PC-3 (cell line): ENCODE data around the gene MACROD2. TPM values are rescaled to one million over a fixed set of nuclear protein-coding genes. Genes with fewer than 3 reads are reported as not detected.

ENCODE experiments used
- ATAC-seq: fragments of 200-7000 bp; cut with Tn5 transposase; 2 replicates; pipeline ENCODE4 v1.9.1; 2020; ENCODE audit warnings: mild to moderate bottlenecking, moderate library complexity
- BruUV-seq: library from RNA; stranded (reverse); fragments of 400-500 nt; replicated peaks from 2 replicates; lab custom pipeline; 2021; lab: Mats Ljungman, UMichigan
- CTCF ChIA-PET: fragments of 300-600 bp; sonication (Branson Sonifier 250); formaldehyde crosslinking; loops from one replicate; lab custom pipeline; 2022; ENCODE audit warnings: antibody characterized with exemption; lab: Charles Lee
- POLR2A ChIA-PET: fragments of 300-600 bp; sonication (Branson Sonifier 250); formaldehyde crosslinking; loops from one replicate; lab custom pipeline; 2022; ENCODE audit warnings: antibody characterized with exemption; ENCODE audit not compliant: unreplicated experiment; lab: Charles Lee
- DNase-seq: peaks from one replicate; pipeline ENCODE4 v3.0.0-alpha.2; 2015
- H2AFZ ChIP-seq: fragments of 300-600 bp; sonication (generic); 2 replicates; pipeline ENCODE4 v1.6.0; 2016; ENCODE audit warnings: antibody characterized with exemption, low read length
- H3F3A ChIP-seq: fragments of 300-600 bp; sonication (generic); one replicate; pipeline ENCODE4 v1.6.0; 2017; ENCODE audit warnings: antibody characterized with exemption, low read length, control low read depth, mild to moderate bottlenecking; ENCODE audit not compliant: unreplicated experiment
- H3K27ac ChIP-seq: fragments of 300-600 bp; sonication (generic); 2 replicates; pipeline ENCODE4 v1.5.1; 2016; ENCODE audit warnings: mild to moderate bottlenecking, low read length
- H3K27me3 ChIP-seq: fragments of 300-600 bp; sonication (generic); 2 replicates; pipeline ENCODE4 v1.6.1; 2016; ENCODE audit warnings: low read length, mixed read lengths
- H3K36me3 ChIP-seq: fragments of 300-600 bp; sonication (generic); 2 replicates; pipeline ENCODE4 v1.6.1; 2016; ENCODE audit warnings: low read depth, mixed run types, low read length, mixed read lengths
- H3K4me1 ChIP-seq: fragments of 300-600 bp; sonication (generic); 2 replicates; pipeline ENCODE4 v1.5.1; 2016; ENCODE audit warnings: low read length; ENCODE audit not compliant: insufficient read depth
- H3K4me2 ChIP-seq: fragments of 300-600 bp; sonication (generic); 2 replicates; pipeline ENCODE4 v1.6.0; 2016; ENCODE audit warnings: low read length
- H3K4me3 ChIP-seq: fragments of 300-600 bp; sonication (generic); 2 replicates; pipeline ENCODE4 v1.5.1; 2016; ENCODE audit warnings: mild to moderate bottlenecking, low read length, mixed read lengths
- H3K79me2 ChIP-seq: fragments of 300-600 bp; sonication (generic); 2 replicates; pipeline ENCODE4 v1.6.1; 2017; ENCODE audit warnings: low read length, mixed read lengths
- H3K9ac ChIP-seq: fragments of 300-600 bp; sonication (generic); 2 replicates; pipeline ENCODE4 v1.6.0; 2016; ENCODE audit warnings: mild to moderate bottlenecking, low read length
- H3K9me2 ChIP-seq: fragments of 300-600 bp; sonication (generic); replicated peaks from 2 replicates; pipeline ENCODE4 v1.6.1; 2016; ENCODE audit warnings: mixed run types, low read length, mixed read lengths
- H3K9me3 ChIP-seq: fragments of 300-600 bp; sonication (generic); 2 replicates; pipeline ENCODE4 v1.6.1; 2016; ENCODE audit warnings: low read length, mixed read lengths
- H4K20me1 ChIP-seq: fragments of 300-600 bp; sonication (generic); 2 replicates; pipeline ENCODE4 v1.6.1; 2016; ENCODE audit warnings: low read length, mixed read lengths
- EZH2 ChIP-seq: fragments of 300-600 bp; sonication (generic); IDR thresholded peaks from one replicate; pipeline ENCODE4 v1.6.1; 2017; ENCODE audit warnings: antibody characterized with exemption, mild to moderate bottlenecking, low read length; ENCODE audit not compliant: unreplicated experiment
- EZH2phosphoT487 ChIP-seq: fragments of 300-600 bp; sonication (generic); IDR thresholded peaks from 2 replicates; pipeline ENCODE4 v1.6.1; 2018; ENCODE audit warnings: mild to moderate bottlenecking, antibody characterized with exemption, low read length, borderline replicate concordance
- intact Hi-C: fragments of 100-400 bp; cut with micrococcal nuclease; formaldehyde crosslinking; loops from 2 replicates; pipeline ENCODE4 v1.9.0; 2023
- total RNA-seq: library from RNA; depleted of rRNA; stranded (reverse); fragments of >200 nt; gene quantifications from 2 replicates; pipeline ENCODE4 v1.2.3, GENCODE V29; 2014
- TF ChIP-seq, protein P1 (sequence below): fragments of 300-600 bp; sonication (generic); conservative IDR thresholded peaks from 2 replicates; pipeline ENCODE4 v1.5.1; 2017; ENCODE audit warnings: antibody characterized with exemption, low read depth, mild to moderate bottlenecking, low read length

MACROD2 gene
- total RNA-seq, 1 experiment from 2014 or later = 3.1 TPM

GRCh38 chr20:15603978-15604805, 1608.9 kb downstream of the MACROD2 start:
- ATAC-seq (no peak), DNase-seq (no peak)
- Histone ChIP-seq H3K4me2 (no peak overlapping the region), H3K9me3 (no peaks in the 10 kb centered on the region), H4K20me1 (no peaks in the 10 kb centered on the region), H3K27me3 (no peaks in the 10 kb centered on the region), H3K4me1 (no peaks in the 10 kb centered on the region), H3F3A (no peaks in the 10 kb centered on the region), H3K27ac (no peak overlapping the region), H3K36me3 (no peaks in the 10 kb centered on the region), H3K79me2 (no peaks in the 10 kb centered on the region), H3K9ac (no peak overlapping the region), H3K4me3 (no peak overlapping the region), H3K9me2 (no peaks in the 10 kb centered on the region), H2AFZ (no peak overlapping the region)
- BruUV-seq = no TSS peak
- CTCF ChIA-PET = no interaction called here
- TF ChIP-seq EZH2phosphoT487 (no peak), EZH2 (no peak)
- TF ChIP-seq, protein P1, sequence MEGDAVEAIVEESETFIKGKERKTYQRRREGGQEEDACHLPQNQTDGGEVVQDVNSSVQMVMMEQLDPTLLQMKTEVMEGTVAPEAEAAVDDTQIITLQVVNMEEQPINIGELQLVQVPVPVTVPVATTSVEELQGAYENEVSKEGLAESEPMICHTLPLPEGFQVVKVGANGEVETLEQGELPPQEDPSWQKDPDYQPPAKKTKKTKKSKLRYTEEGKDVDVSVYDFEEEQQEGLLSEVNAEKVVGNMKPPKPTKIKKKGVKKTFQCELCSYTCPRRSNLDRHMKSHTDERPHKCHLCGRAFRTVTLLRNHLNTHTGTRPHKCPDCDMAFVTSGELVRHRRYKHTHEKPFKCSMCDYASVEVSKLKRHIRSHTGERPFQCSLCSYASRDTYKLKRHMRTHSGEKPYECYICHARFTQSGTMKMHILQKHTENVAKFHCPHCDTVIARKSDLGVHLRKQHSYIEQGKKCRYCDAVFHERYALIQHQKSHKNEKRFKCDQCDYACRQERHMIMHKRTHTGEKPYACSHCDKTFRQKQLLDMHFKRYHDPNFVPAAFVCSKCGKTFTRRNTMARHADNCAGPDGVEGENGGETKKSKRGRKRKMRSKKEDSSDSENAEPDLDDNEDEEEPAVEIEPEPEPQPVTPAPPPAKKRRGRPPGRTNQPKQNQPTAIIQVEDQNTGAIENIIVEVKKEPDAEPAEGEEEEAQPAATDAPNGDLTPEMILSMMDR = no peak
- intact Hi-C loops = no loop called here
- POLR2A ChIA-PET = no interaction called here

DNA sequence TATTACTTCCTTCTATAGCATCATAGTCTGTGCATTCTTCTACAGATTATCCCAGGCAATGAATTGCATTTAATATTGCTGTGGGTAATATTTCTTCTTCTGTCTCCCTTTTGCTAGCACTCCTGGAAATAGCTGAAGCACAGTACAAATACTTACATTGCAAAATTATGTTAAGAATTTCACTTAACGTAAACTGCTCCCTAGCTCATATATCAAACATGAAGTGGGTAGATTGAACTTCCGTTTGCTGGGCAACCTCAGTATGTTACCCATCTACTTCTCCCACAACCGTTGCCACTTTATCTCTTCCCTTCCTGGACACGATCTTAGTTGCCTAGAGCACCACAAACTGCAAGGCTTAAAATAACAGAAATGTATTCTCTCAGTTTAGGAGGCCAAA, 1614.6 kb downstream of the MACROD2 start:
- Histone ChIP-seq H4K20me1 (no peaks in the 10 kb centered on the region), H3K4me1 (no peaks in the 10 kb centered on the region), H3K36me3 (no peaks in the 10 kb centered on the region), H3K9me2 (no peaks in the 10 kb centered on the region), H3K4me2 (no peak overlapping the region), H3K4me3 (no peak overlapping the region), H3K79me2 (no peaks in the 10 kb centered on the region), H3K9ac (no peak overlapping the region), H3K9me3 (no peaks in the 10 kb centered on the region), H3K27ac (no peak overlapping the region), H3K27me3 (no peaks in the 10 kb centered on the region), H3F3A (no peaks in the 10 kb centered on the region), H2AFZ (no peak overlapping the region)
- TF ChIP-seq, protein P1 = no peak
- TF ChIP-seq EZH2phosphoT487 (no peak), EZH2 (no peak)
- intact Hi-C loops = no loop called here
- ATAC-seq (no peak), DNase-seq (no peak)
- ChIA-PET POLR2A (no interaction called here), CTCF (no interaction called here)
- no TSS peak for BruUV-seq

- DNase-seq (no peak), ATAC-seq (no peak)
- ChIA-PET POLR2A (no interaction called here), CTCF (no interaction called here)
- no TSS peak for BruUV-seq
- Histone ChIP-seq H3K9me3 (no peaks in the 10 kb centered on the region), H4K20me1 (no peaks in the 10 kb centered on the region), H3K9ac (no peak overlapping the region), H3K4me2 (no peak overlapping the region), H3K27ac (no peak overlapping the region), H2AFZ (no peak overlapping the region), H3K9me2 (no peaks in the 10 kb centered on the region), H3K4me3 (no peak overlapping the region), H3K4me1 (no peaks in the 10 kb centered on the region), H3K36me3 (no peaks in the 10 kb centered on the region), H3K27me3 (no peaks in the 10 kb centered on the region), H3K79me2 (no peaks in the 10 kb centered on the region), H3F3A (no peaks in the 10 kb centered on the region)
- TF ChIP-seq, protein P1 = no peak
- TF ChIP-seq EZH2 (no peak), EZH2phosphoT487 (no peak)
- intact Hi-C loops = no loop called here
Observed at GRCh38 chr20:15610787-15611186, 1615.5 kb downstream of the MACROD2 start.
